GM18870 (cell line): ENCODE measurements around the gene EPB41.
"Not testable (repeated sequence)": the region's sequence is repeated elsewhere in the genome, so short reads cannot be mapped to it uniquely, and the experiment has no call there.

Source experiments
- ATAC-seq: cut with Tn5 transposase; IDR thresholded peaks from one replicate; pipeline ENCODE4 v1.9.1; 2021; ENCODE audit warnings: moderate library complexity; ENCODE audit not compliant: unreplicated experiment

The EPB41 gene

DNA sequence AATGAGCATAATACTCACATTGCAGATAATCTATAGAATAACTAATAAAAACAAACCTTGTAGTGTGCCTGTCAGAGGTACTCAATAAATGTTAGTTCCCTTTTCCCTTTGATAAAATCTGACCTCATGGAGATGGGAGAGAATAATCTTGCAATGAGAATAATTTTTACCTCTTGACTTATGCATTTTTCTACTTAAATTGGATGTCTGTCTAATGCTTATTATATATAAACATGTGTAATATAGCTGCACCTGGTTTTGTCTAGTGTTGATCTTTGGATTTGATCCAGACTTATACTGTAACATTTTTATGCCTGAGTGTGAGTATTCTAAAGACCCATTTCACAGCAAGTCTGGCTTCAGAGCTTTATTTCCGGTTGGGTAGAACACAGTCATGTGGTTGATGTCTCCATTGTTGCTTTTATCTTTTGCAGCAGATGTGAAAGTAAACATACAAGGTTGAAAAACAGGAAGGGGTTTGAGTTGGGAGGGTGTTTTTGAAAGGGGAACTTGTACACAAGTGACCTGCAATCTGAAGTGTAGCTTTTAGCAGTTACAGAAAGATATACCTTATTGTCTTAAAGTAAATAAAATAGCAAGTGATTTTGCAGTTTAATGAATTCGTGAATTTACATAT lies 12.4 kb downstream of the EPB41 start:
- ATAC-seq, result peak; percentile 83

DNA sequence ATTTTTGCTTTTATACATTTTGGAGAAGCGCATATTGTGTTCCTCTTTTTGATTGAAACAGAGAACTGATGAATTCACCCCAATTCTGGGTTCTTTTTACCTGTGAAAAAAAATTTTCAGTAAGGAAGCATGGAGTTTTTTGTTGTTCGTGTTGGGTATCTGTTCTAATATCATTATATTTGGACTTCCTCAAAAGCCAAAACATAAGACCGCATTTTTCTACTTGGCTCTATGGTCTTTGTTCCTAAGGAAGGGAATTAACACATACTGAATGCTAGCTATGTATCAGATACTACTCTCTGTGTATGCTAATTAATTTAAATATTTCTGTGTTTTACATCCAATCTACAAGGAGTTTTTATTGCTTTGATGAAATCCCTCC lies 12.9 kb downstream of the EPB41 start:
- no peak for ATAC-seq

GRCh38 chr1:28927648-28928313 lies 13.4 kb downstream of the EPB41 start:
- ATAC-seq, result no peak

DNA sequence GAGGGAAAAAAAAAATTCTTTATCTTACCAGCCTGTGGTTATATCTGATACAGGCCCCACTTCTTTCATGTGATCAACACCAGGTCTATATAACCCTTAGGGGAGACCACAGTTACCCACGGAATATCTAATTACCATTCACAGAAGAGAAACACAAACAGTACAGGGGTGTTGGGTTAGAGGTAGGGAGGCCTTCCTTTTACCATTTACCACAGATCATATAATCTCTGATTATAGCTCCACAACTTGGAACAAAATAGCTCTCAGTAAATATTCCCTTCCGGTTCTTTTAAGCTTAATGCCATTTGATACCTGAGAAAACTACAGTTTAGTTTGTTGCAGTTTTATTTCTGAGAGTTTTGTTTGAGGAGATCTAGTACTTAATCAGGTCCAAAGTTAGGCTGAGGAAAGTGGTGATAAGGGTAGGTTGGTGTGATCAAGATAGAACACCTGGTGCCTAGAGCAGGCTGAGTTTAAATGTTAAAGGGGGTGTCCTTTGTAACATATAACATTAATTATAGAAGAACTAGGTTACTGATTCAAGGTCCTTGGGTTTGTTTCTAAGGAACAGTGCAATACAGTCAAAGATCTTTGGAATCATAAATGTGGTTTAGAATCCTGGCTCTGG lies 14.1 kb downstream of the EPB41 start:
- ATAC-seq, result no peak

DNA sequence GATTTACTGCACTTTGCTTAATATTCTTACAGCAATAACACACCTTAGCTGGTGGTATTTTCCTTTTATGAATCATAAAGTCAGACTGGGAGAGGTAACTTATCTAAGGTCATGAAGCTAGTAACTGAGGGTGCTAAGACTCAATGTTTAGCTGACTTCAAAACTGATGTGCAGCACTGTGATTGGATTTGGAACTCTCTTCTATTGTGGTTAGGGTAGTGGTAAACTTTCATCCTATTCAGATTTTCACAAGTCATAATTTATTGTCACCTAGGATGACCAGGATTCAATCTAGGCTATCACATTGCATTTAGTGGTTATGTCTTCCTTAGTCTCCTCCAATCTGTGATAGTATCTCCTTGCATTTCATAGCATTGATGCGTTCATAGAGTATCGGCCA lies 18.9 kb downstream of the EPB41 start:
- ATAC-seq, result no peak

- no peak for ATAC-seq
Observed at GRCh38 chr1:28933918-28934317, 19.5 kb downstream of the EPB41 start.

DNA sequence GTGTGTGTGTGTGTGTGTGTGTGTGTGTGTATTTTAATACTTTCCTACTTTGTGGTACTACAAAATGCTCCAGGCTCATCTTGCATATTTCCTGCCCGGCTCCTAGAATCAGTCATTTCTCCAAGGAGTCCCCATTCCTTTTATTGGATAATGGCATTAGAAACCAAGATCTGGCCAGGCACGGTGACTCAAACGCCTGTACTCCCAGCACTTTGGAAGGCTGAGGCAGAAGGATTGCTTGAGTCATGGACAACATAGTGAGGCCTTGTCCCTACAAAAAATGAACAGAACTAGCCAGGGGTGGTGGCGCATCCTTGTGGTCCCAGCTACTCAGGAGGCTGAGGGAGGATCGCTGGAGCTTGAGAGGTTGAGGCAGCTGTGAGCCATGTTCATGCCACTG lies 20.3 kb downstream of the EPB41 start:
- no peak for ATAC-seq

- ATAC-seq, result no peak
Observed at GRCh38 chr1:28935293-28935692, 20.9 kb downstream of the EPB41 start.

DNA sequence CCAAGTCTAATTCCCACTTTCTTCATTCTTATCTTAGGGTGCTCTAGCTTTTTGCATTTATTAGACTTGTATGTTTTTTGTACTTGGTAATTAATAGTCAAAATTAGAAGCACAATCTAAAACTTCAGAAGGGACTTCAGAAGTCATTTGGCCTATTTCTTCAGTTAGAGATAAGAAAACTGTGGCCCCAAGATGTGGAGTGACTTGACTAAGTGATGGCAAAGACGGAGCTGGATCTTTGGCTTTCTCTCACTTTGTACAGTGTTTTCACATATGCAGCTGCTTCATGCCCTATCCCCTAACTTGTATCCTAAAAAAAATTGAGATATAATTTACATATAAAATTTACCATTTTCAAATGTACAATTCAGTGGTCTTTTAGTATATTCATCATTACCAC lies 21.7 kb downstream of the EPB41 start:
- no peak for ATAC-seq

- no peak for ATAC-seq
Observed at GRCh38 chr1:28936528-28936927, 22.2 kb downstream of the EPB41 start.

DNA sequence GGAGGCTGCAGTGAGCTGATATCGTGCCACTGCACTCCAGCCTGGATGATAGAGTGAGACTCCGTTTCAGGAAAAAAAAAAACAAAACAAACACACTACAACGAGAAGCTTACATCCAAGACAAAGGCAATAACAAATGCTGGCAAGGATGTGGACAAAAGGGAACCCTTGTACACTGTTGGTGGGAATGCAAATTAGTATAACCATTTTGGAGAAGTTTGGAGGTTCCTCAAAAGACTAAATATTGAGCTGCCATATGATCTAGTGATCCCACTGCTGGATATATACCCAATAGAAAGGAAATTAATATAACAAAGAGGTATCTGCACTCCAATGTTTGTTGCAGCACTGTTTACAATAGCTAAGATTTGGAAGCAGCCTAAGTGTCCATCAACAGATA lies 29.2 kb downstream of the EPB41 start:
- ATAC-seq, result not testable (repeated sequence)

DNA sequence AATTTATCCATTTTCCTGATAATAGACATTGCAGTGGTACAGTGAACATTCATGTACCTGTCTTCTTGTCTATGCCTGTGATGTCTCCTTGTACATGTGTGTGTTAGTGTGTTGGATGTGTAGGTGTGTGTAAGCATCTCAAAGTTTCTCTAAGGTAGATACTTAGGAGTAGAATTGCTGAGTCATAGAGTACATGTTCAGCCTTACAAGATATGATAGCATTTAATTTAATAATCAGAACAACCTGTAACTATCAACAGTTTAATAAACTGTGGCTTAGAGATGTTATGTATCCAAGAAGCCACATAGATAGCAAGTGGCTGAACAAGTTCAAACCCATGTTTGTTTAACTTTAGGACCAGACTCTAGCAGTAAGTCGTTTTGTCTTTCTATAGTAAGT lies 35.6 kb downstream of the EPB41 start:
- no peak for ATAC-seq

- ATAC-seq, result no peak
Observed at GRCh38 chr1:28950449-28950848, 36.1 kb downstream of the EPB41 start.

GRCh38 chr1:28954126-28954726 lies 39.9 kb downstream of the EPB41 start:
- ATAC-seq, result no peak

GRCh38 chr1:28956038-28956464 lies 41.7 kb downstream of the EPB41 start:
- ATAC-seq, result no peak

GRCh38 chr1:28962114-28962831 lies 47.9 kb downstream of the EPB41 start:
- ATAC-seq, result not testable (repeated sequence)

DNA sequence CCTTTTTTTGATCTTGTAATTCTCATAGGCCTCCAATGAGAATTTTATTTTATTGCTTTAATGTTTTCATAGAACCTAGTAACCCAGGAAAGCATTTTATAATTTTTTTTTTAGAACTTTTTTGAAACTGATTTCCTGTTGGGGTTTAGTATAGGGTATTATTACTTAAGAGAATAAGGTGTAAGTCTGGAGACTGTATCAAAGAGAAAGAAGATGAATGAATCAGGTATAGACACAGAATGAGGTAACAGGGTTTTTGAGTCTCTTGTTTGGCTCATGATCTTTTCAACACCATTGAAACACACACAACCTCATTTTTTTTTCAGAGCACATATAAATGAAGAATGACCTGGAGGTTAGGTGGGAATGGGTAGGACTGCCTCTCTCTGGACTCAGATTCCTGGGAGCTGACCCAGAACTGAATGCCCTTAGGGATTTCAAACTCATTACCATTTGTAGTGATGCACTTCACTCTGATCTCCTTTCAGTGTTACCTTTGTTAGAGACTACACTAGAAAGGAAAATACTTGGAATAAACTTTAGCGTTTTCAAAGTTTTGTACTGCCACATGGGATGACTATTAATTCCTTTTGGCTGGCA lies 51.0 kb downstream of the EPB41 start:
- ATAC-seq, result no peak

DNA sequence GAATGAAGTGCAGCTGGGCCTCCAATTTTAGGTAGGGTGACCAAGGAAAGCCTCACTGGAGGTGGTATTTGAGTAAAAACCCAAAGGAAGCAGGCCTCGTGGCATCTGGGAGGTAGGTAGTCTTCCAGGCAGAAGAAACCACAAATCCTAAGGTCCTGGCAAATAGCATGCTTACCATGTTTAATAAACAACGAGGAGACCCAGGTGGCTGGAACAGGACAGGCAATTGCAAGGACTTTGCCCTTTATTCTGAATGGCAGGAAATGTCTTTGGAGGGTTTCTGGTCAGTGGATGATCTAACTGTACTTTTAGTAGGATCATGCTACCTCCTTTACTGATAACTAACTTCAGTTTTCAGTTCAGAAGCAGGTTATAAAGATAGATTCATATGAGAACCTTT lies 52.2 kb downstream of the EPB41 start:
- ATAC-seq, result no peak

DNA sequence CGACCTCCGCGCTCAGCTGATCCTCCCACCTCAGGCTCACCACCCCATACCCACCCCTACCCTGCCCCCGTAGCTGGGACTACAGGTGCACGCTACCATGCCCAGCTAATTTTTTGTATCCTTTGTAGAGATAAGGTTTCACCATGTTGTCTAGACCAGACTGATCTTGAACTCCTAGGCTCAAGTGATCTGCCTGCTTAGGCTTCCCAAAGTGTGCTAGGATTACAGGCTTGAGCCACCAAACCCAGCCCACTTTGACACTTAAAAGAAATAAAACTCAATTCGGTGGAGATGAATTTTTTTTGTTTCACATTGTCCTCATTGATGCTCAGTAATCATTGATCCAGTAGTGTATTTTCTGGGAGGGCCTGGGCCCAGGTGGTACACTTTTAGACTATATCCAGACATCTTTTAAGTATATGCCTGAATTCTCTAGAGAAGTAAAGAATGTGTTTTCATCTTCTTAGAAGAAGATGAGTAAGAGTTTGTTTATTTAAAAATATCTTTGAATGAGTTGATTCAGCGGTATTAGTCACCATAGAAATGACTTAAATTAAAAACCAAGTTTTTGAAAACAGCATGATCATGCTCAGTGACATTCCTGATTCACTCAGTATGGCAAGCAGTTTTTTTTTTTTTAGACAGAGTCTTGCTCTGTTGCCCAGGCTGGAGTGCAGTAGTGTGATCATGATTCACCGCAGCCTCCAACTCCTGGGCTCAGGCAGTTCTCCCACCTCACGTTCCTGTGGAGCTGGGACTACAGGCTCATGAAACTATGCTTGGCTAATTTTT lies 57.8 kb downstream of the EPB41 start:
- ATAC-seq, result no peak
